GM18907 (cell line): ENCODE measurements around the gene DUSP14.
A peak's percentile ranks its signal among the peaks of the same experiment; 100 is the strongest.
"Not testable (repeated sequence)": the region's sequence is repeated elsewhere in the genome, so short reads cannot be mapped to it uniquely, and the experiment has no call there.

Experiments
- ATAC-seq: cut with Tn5 transposase; IDR thresholded peaks from one replicate; pipeline ENCODE4 v1.9.1; 2021; ENCODE audit warnings: mild to moderate bottlenecking, moderate library complexity; ENCODE audit not compliant: unreplicated experiment

The DUSP14 gene, protein sequence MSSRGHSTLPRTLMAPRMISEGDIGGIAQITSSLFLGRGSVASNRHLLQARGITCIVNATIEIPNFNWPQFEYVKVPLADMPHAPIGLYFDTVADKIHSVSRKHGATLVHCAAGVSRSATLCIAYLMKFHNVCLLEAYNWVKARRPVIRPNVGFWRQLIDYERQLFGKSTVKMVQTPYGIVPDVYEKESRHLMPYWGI

DNA sequence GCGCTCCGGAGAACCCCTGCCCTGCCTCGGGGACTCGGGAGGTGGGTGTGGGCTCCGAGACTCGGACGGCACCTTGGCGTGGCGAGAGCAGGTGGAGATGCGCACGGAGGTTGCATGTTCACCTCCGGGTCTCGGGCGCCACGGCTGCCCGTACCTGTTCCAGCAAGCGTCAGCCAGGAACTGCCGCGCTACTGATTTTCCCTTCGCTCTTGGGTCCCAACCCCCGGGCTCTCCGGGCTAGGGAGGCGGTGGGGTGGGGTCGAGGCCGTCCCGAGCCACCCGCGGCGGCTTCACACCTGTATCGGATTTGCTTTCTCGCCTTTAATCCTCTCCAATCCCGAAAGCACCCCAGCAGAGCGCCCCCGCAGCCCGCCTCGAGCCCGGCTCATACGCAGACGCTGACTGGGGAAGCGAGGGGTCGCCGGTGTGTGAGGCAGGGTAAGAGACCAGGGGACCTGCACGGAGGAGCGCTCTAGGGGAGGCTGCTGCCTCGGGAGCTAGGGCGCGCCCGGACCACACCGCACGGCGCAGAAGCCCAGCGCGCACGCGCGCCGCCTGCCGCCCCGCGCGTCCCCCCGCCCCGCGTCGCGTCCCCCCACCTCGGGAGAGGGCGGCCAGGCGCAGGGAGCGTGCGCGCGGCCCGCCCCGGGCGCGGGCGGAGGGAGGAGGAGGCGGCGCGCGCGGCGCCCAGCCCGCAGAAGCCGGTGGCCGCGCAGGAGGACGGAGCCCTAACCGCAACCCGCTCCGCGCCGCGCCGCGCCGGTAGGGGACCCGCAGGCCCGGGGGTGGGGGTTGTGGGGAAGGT, at the start of gene DUSP14:
Gene DUSP14 (plus strand): TSS at position 695 of the 805 bp plus-strand sequence. CDS start 22,382 bp downstream, outside the sequence.
- peak; percentile 60 for ATAC-seq

DNA sequence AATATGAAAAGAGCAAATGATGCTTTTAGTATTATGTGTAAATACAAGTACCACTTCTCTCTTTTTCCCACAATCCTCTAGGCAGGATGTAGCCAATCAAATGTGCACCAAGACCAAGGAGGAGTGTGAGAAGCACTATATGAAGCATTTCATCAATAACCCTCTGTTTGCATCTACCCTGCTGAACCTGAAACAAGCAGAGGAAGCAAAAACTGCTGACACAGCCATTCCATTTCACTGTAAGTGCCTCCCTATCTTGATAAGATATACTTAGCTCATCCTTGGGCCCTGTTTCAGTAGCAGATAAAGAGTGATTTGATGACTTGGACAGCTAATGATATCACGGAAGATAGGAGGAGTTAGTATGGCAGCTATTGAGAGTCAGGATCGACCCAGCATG, 49.3 kb upstream of the DUSP14 start:
- ATAC-seq, result no peak

DNA sequence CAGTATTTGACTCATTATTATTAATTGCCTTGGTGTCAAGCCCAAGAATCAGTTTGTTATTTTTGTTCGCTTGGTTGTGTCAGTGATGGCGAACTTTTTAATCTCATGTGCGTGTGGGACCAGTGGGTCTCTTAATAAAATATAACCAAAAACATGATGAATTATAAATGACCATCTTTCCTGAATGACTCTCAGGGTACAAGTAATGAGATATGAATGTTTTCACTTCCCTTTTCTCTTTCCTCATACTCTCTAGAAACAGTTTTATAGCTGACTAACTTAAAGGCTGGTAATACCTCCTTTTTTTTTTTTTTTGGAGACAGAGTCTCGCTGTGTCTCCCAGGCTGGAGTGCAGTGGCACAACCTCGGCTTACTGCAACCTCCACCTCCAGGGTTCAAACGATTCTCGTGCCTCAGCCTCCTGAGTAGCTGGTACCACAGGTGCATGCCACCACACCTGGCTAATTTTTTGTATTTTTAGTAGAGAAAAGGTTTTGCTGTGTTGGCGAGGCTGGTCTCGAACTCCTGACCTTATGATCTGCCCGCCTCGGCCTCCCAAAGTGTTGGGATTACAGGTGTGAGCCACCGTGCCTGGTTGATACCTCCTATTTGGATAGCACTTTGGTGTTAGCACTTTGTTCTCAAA, 48.2 kb upstream of the DUSP14 start:
- peak; percentile 50 for ATAC-seq

DNA sequence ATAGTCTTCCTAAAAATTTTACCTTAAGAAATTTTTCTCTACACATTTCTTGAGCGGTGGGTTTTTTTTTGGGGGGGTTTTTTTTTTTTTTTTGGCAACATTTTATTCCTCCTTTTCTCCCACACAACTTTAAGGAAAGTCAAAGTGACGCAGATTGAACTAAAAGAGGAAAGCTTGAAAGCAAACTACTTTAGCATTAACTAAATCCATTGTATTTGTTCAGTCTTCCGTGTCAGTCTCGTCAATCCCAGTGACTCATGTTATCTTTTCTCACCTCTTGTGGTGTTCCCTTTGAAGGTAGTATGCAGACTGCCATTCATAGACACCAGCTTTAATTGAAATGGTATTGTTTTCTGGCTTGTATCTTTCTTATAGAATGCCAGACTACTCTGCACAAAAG, 43.7 kb upstream of the DUSP14 start:
- no peak for ATAC-seq

DNA sequence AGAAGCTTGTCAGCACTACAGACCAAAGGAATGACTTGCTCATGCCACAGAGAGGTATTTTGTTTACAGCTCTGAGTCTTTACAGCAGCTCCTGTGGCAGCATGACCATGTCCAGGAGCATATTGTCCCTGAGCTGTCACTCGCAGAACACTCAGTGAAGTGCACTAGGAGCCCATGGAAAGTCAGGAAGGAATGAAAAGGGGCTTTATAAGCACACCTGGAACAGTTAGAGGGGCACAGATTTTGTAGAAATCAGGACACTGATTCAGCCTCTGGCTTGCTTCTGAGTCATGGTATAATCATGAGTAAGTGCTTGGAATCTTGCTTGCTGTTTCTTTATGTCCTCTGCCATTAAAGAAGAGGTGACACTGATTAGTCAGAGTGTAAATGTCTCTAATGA, 42.0 kb upstream of the DUSP14 start:
- ATAC-seq, result no peak

DNA sequence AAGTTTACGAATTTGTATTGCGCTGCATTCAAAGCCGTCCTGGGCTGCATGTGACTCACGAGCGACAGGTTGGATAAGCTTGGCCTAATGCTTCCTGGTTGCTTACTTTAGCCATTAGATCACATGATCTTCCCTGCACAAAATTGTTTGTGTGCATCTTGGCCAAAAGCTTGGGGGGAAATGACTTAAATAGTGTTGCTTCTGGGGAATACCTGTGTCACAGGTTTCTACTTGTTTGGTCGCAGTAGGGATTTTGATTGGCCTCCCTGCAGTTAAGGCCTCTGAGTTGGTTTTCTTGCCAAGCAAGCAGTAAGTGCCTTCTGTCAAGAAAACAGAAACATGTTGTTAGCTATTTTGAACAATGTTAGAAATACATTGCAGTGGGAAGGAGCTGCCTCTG, 39.6 kb upstream of the DUSP14 start:
- no peak for ATAC-seq

DNA sequence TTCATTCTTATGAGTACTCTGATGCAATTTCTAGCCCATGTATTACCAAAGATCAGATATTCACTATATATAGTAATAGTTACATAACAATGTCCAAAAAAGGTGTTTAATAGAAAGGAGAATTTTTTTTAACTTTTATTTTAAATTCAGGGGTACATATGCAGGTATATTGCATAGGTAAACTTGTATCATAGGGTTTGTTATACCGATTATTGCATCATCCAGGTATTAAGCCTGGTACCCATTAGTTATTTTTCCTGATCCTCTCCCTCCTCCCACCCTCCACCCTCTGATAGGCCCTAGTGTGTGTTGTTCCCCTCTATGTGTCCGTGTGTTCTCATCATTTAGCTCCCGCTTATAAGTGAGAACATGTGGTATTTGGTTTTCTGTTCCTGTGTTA, 31.9 kb upstream of the DUSP14 start:
- ATAC-seq, result not testable (repeated sequence)

DNA sequence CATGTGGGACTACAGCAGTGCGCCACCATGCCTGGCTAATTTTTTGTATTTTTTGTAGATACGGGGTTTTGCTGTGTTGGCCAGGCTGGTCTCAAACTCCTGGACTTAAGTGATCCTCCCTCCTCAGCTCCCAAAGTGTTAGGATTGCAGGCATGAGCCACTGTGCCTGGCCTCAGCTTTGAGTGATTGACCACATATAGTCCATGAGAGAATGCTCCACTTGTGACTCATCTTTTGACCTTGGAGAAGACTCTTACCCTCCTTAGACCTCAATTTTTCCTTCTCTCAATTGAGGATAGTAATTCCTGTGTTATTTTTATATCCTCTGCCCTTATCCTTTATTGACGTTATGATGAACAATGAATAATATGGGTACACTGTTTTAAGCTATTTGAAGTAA, 30.9 kb upstream of the DUSP14 start:
- no peak for ATAC-seq

DNA sequence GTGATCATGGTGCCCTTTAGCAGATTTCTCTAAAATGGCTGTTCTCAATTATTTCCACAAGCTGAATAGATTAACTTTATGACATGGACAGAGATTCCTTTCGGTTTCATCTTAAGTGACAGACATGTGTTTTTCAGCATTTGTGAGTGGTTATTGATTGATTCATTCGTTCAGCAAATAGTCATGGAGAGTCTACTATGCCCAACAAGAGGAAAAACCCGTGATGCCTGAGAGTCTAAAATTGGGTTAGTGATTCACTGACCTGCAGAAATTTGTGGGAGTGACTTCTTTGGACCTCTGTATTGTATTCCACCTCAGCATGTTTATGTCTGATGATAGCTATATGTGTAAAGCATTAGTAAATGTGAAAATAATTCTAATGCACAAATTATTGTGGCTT, 28.0 kb upstream of the DUSP14 start:
- no peak for ATAC-seq

DNA sequence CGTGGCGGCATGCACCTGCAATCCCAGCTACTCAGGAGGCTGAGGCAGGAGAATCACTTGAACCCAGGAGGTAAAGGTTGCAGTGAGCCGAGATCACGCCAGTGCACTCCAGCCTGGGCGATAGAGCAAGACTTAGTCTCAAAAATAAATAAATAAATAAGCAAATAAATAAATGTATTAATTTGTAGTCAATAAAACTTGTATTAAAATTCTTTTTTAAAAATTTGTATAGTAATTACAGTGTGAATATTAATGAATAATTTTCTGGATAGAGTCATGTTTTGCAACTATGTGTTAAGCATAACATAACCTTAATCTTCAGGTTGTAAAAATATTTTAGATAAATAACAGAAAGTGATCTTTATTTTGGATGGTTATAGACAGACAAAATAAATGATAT, 27.2 kb upstream of the DUSP14 start:
- no peak for ATAC-seq

DNA sequence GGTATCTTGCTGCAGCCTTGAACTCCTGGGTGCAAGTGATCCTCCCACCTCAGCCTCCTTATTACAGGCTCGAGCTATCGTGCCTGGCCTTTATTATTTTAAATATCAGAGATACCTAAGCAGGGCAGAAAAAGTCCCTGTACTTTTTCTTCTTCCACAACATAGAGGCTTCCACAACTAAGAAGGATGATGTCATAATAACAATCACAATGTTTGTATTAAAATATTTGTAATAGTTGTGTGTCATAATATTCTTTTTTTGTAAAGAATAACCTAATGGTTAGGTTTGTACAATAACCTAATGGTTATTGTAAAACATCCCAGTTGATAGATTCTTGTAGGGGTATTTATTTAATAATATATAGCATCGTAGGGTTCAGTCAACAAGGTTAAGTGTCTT, 26.7 kb upstream of the DUSP14 start:
- no peak for ATAC-seq

DNA sequence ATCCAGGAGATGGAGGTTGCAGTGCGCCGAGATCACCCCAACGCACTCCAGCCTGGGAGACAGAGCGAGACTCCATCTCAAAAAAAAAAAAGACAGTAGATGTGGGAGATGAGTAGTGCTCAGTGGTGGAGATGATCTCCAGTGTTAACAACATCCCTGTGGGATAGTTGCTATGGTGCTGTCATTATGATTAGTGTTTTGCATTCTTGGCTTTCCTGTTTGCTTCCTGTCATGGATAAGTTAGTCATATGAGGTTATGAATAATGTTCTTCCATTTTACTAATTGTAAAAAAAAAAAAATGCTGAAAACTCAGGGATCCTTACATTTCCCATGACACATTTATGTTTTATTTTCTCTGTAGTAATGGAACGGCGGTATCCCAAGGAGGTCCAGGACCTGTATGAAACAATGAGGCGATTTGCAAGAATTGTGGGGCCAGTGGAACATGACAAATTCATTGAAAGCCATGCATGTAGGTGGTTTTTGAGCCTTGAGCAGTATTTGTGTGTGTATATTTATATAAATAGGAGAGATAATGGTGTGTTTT, 24.5 kb upstream of the DUSP14 start:
- no peak for ATAC-seq

DNA sequence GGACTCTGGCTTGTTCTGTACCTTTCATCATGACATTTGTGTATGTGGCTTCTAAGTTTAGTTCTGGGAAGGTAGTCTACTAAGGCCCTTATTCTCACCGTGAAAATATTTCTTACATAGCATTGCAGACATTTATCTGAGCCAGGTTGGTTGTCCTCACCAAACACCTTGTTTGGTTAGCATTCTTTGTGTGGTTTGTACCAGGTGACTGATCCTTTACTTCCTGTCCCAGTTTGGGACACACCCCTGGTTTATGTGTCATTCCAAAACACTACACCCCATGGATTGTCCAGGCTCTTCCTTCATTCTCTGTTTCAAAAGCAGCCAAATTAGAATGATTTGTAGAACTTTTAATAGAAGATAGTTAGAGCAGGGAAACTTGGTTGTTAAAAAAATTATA, 23.2 kb upstream of the DUSP14 start:
- no peak for ATAC-seq

DNA sequence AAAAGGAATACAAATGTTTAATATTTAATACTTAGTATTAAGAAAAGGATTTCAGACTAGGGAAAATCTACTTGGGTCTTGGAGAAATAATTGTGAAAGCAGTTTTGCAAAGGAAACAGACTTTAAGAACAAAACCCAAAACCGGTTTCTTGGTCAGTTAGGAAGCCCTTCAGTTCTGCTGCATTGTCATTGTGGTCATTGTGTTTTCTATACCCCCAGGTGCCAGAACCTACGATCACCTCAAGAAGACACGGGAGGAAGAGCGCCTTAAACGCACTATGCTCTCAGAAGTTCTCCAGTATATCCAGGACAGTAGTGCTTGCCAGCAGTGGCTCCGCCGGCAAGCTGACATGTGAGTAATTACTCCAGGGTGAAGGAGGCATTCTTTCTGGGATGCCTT, 19.5 kb upstream of the DUSP14 start:
- ATAC-seq, result no peak

DNA sequence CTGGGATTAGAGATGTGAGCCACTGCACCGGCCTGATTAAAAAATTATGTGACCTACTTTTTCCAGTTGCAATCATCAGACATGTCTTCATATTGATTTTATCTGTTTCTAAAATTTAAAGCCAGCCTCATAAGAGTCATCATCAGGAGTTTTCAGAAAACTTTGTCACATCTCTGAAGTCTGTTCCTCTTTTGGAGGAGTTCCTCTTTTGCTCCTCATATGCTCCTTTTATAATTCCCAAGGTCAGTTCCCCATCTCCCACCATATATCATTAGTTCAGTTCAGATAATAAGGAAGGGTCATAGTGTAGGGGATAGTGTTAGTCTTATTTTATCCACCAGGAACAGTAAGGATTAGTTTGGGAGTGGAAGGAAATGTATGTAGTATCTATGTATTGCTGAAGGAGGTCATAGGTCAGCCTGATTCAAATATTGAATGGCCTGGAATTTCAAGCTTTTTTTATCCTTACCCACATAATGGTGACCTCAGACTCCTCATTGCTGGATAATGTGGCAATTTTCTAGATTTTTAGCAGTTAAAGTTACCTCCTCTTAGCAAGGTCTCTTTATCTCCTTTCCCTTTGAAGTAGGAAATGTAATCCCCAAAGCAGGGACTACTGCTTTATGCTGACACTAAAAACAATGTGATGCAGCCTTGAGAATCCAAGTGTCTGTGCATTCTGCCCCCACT, 13.8 kb upstream of the DUSP14 start:
- ATAC-seq, result no peak

DNA sequence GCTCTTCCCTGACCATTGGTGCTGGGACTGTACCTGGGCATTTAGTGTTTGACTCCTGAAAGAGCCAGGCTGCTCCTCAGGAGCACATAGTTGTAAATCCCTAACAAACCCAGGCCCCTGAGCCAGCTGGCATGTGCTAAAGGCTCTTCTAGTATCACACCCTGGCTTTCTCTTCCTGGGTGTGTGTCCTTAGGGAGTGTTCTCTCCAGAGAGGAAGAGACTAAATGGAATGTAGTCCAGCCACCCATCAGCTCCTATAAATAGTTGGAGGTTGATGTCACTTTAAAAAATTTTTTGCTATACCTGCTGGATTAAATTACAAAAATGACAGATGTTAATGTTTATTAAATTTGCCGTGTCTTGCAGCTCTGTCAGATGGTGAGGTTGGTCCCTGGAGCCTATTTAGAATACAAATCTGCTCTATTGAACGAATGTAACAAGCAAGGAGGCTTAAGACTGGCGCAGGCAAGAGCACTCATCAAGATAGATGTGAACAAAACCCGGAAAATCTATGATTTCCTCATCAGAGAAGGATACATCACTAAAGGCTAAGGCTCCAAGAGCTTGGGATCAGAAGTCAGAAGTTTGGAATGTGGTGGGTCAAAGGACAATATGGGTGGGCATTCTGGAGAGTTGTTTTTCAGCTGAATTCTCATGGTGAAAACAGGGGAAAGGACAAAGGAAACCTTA, 13.1 kb upstream of the DUSP14 start:
- ATAC-seq, result no peak

DNA sequence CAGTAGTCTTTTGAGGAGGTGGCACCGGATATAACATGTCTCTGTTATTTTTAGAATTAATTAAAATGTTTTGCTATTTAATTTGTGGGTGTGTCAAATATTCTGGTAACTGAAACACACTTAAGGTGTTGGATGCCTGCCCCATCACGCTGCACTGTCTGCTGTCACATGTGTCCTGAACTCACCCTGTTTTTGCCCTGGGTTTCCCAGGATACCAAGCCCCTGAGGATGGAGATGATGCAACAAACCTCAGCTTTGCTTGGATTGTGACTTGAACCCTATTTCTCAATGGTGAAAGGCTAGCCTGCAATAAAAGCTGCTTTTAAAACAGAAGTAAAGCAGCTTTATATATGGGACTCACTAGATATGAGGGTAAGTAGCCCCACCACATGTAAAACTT, 11.5 kb upstream of the DUSP14 start:
- ATAC-seq, result no peak

DNA sequence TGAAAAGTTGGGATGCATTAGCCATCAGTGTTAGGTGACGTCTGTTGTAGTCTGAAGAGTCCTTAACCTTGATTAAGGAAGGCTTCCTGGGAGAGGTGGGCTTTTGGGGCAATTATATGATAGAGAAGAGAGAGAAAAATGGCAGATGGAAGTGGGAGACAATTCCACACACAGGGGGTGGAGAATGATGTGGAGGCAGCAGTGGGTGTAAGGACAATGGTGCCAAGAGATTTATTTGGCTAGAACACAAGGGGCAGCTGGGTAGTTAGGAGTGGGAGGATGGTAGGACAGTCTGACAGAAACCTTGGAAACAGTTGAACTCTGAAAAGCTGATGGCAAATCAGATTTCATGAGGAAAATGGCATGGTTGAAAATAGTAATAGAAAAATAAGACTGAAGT, 10.7 kb upstream of the DUSP14 start:
- ATAC-seq, result no peak

DNA sequence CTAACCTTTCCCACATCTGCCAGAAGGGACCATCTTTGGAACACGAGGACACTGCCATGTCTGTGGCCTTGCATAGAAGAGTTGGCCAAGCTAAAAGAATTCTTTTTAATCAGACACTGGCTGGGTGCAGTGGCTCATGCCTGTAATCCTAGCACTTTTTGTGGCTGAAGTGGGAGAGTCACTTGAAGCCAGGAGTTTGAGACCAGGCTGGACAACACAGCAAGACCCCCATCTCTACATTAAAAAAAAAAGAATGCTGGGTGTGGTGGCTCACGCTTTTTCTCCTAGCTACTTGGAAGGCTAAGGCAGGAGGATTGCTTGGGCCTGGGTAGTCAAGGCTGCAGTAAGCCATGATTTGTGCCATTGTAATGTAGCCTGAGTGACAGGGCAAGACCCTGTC, 9.3 kb upstream of the DUSP14 start:
- ATAC-seq, result no peak

DNA sequence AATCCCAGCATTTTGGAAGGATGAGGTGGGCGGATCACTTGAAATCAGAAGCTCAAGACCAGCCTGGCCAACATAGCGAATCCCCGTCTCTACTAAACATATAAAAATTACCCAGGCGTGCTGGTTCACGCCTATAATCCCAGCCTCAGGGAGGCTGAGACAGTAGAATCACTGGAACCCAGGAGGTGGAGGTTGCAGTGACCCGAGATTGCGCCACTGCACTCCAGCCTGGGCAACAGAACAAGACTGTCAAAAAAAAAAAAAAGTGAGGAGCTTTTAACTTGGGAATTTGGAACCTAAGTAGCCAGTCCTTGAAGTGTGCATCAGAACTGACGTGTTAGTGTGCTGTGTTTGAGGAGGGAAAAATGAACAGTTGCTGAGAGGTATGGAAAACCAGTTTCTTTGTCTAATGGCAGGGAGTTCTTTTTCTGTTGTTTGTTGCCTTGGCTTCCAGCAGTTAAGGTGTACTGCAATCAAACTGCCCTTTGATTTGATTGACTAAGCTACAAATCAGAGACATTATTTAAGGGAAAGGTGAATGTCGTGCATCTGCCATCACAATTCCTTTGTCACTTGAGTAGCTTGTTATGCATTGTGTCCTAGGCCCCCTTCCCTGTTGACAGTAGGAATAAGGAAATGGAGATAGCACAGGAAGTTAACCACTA, 8.6 kb upstream of the DUSP14 start:
- no peak for ATAC-seq
